Hematopoietic multipotent progenitor cell treated with erythropoietin and hydrocortisone succinate and interleukin-3 and kit ligand, for 4 days (in vitro differentiated cells): ENCODE results near the gene RTF2.

Experiments used
- DNase-seq: peaks from one replicate; pipeline ENCODE4 v3.0.0-alpha.2; 2015

The RTF2 gene

GRCh38 chr20:56468316-56469076 is at the start of gene RTF2:
Gene RTF2, plus strand, starts transcription at chr20:56468627. Its CDS starts 71 bp downstream, at chr20:56468698.
- peak; percentile 97 for DNase-seq

GRCh38 chr20:56420028-56420427 is 48.4 kb upstream of the RTF2 start:
- peak; percentile 32 for DNase-seq

- DNase-seq = peak; percentile 33
Measured at GRCh38 chr20:56420940-56421688, 47.3 kb upstream of the RTF2 start.

GRCh38 chr20:56422076-56422823 is 46.2 kb upstream of the RTF2 start:
- DNase-seq = peak; percentile 58

- DNase-seq = no peak
Measured at GRCh38 chr20:56422824-56423189, 45.6 kb upstream of the RTF2 start.

- DNase-seq = no peak
Measured at GRCh38 chr20:56423211-56423610, 45.2 kb upstream of the RTF2 start.

GRCh38 chr20:56423886-56424285 is 44.5 kb upstream of the RTF2 start:
- no peak for DNase-seq

GRCh38 chr20:56424931-56425330 is 43.5 kb upstream of the RTF2 start:
- no peak for DNase-seq

- no peak for DNase-seq
Measured at GRCh38 chr20:56426026-56426425, 42.4 kb upstream of the RTF2 start.

GRCh38 chr20:56426926-56427325 is 41.5 kb upstream of the RTF2 start:
- no peak for DNase-seq

- peak; percentile 36 for DNase-seq
Measured at GRCh38 chr20:56427797-56428196, 40.6 kb upstream of the RTF2 start.

- no peak for DNase-seq
Measured at GRCh38 chr20:56428410-56428809, 40.0 kb upstream of the RTF2 start.

- DNase-seq = no peak
Measured at GRCh38 chr20:56428881-56429280, 39.5 kb upstream of the RTF2 start.

- DNase-seq = peak; percentile 31
Measured at GRCh38 chr20:56429502-56429901, 38.9 kb upstream of the RTF2 start.

- DNase-seq = no peak
Measured at GRCh38 chr20:56429941-56430340, 38.5 kb upstream of the RTF2 start.

GRCh38 chr20:56430461-56430860 is 38.0 kb upstream of the RTF2 start:
- DNase-seq = no peak

- no peak for DNase-seq
Measured at GRCh38 chr20:56430957-56431356, 37.5 kb upstream of the RTF2 start.

GRCh38 chr20:56431471-56431870 is 37.0 kb upstream of the RTF2 start:
- DNase-seq = no peak

- no peak for DNase-seq
Measured at GRCh38 chr20:56433221-56433879, 35.1 kb upstream of the RTF2 start.

GRCh38 chr20:56433880-56434255 is 34.6 kb upstream of the RTF2 start:
- no peak for DNase-seq

- DNase-seq = no peak
Measured at GRCh38 chr20:56437196-56437960, 31.0 kb upstream of the RTF2 start.

GRCh38 chr20:56438284-56438683 is 30.1 kb upstream of the RTF2 start:
- no peak for DNase-seq
